ENCODE data around the gene MAGIX.

- TF ChIP-seq POLR2AphosphoS5 (IDR thresholded peaks at IDR 0.05) (no peak), POLR2A (IDR thresholded peaks at IDR 0.05) (no peak), CTCF (IDR thresholded peaks at IDR 0.05) (no peak), EP300 (IDR thresholded peaks at IDR 0.05) (no peak)
These were observed 14.1 kb downstream of the MAGIX start for GRCh38 chrX:49176421-49177326.

Measured in gastroesophageal sphincter (tissue), 3 donors.